HCT116 (cell line): ENCODE data around the gene GALNT7. TPM values are rescaled to one million over a fixed set of nuclear protein-coding genes. Genes with fewer than 3 reads are reported as not detected.

Source experiments
- ATAC-seq: fragments of 200-7000 bp; cut with Tn5 transposase; 2 replicates; pipeline ENCODE4 v1.9.1; 2020; ENCODE audit warnings: mild to moderate bottlenecking, moderate library complexity
- BruUV-seq: library from RNA; stranded (reverse); fragments of 400-500 nt; replicated peaks from 2 replicates; lab custom pipeline; 2021; lab: Mats Ljungman, UMichigan
- CTCF ChIA-PET: fragments of 300-600 bp; sonication (Branson Sonifier 250); formaldehyde crosslinking; loops from one replicate; lab custom pipeline; 2021; ENCODE audit warnings: antibody characterized with exemption; lab: Charles Lee
- POLR2A ChIA-PET: fragments of 300-600, 350-600 bp; sonication (Branson Sonifier 250); formaldehyde crosslinking; loops from one replicate; lab custom pipeline; 2021; ENCODE audit warnings: antibody characterized with exemption; lab: Charles Lee
- RAD21 ChIA-PET, 2 experiments: fragments of 300-600 bp; sonication (Branson Sonifier 250); formaldehyde crosslinking; loops; one replicate each; lab custom pipeline; 2023; ENCODE audit warnings: low total read pairs in 2 of 2; ENCODE audit not compliant: uncharacterized antibody in 2 of 2, unreplicated experiment in 2 of 2, low non-redundant PET in 1 of 2; lab: Charles Lee
- DNase-seq: peaks from one replicate; pipeline ENCODE4 v3.0.0-alpha.2; 2010; ENCODE audit warnings: low read depth, low spot score
- H2AFZ ChIP-seq: fragments of 200-600 bp; shearing (Covaris generic), sonication (generic); 2 replicates; pipeline ENCODE4 v1.6.1; 2017; ENCODE audit warnings: low read depth, mixed run types, mixed read lengths, antibody characterized with exemption, low read length; ENCODE audit not compliant: poor library complexity, severe bottlenecking
- H3K27ac ChIP-seq: 2 replicates; pipeline ENCODE4 v1.5.1; 2012; ENCODE audit warnings: low read depth, low read length
- H3K27me3 ChIP-seq: fragments of 200-600 bp; sonication (generic); 2 replicates; pipeline ENCODE4 v1.6.1; 2016; ENCODE audit warnings: mixed run types, low read length, mixed read lengths; ENCODE audit not compliant: insufficient read depth
- H3K36me3 ChIP-seq, 2 experiments: fragments of 200-500 bp in 1 of 2; fragments of 200-600 bp in 1 of 2; sonication (Bioruptor generic) in 1 of 2; sonication (generic) in 1 of 2; 2 replicates each; pipeline versions ENCODE4 v1.5.1 to v1.6.1; 2014 to 2016; ENCODE audit warnings: low read length in 2 of 2, inconsistent platforms in 1 of 2, mixed read lengths in 1 of 2, mixed run types in 1 of 2; ENCODE audit not compliant: insufficient read depth in 2 of 2, control insufficient read depth in 1 of 2
- H3K4me1 ChIP-seq, 2 experiments: fragments of 200-600 bp in 1 of 2; sonication (generic) in 1 of 2; 2 replicates each; pipeline versions ENCODE4 v1.5.1 to v1.6.1; 2012 to 2017; ENCODE audit warnings: low read length in 2 of 2, inconsistent platforms in 1 of 2, mild to moderate bottlenecking in 1 of 2, mixed read lengths in 1 of 2, mixed run types in 1 of 2, moderate library complexity in 1 of 2; ENCODE audit not compliant: insufficient read depth in 2 of 2, control insufficient read depth in 1 of 2
- H3K4me2 ChIP-seq: fragments of 200-600 bp; sonication (generic); 2 replicates; pipeline ENCODE4 v1.6.1; 2017; ENCODE audit warnings: mixed run types, low read length, mixed read lengths
- H3K4me3 ChIP-seq, 2 experiments: fragments of 200-600 bp in 1 of 2; sonication (generic) in 1 of 2; replicated peaks in 1 of 2; 2 replicates each; pipeline ENCODE4 v1.5.1; 2011 to 2016; ENCODE audit warnings: low read length in 2 of 2, control low read depth in 1 of 2, low read depth in 1 of 2, mild to moderate bottlenecking in 1 of 2, mixed read lengths in 1 of 2, mixed run types in 1 of 2
- H3K79me2 ChIP-seq: fragments of 200-600 bp; sonication (generic); 2 replicates; pipeline ENCODE4 v1.6.1; 2017; ENCODE audit warnings: mild to moderate bottlenecking, mixed run types, low read length, moderate library complexity, mixed read lengths; ENCODE audit not compliant: insufficient read depth
- H3K9ac ChIP-seq: fragments of 200-600 bp; sonication (generic); 2 replicates; pipeline ENCODE4 v1.6.1; 2016; ENCODE audit warnings: low read length, mixed read lengths
- H3K9me2 ChIP-seq: fragments of 200-600 bp; sonication (generic), shearing (Covaris generic); 2 replicates; pipeline ENCODE4 v1.6.1; 2017; ENCODE audit warnings: mixed run types, mild to moderate bottlenecking, moderate library complexity; ENCODE audit not compliant: insufficient read depth
- H3K9me3 ChIP-seq, 2 experiments: fragments of 200-500 bp in 1 of 2; fragments of 200-600 bp in 1 of 2; sonication (Bioruptor generic) in 1 of 2; sonication (generic) in 1 of 2; 2 replicates each; pipeline ENCODE4 v1.6.1; 2014 to 2017; ENCODE audit warnings: low read length in 2 of 2, mixed read lengths in 2 of 2, inconsistent platforms in 1 of 2, low read depth in 1 of 2, mild to moderate bottlenecking in 1 of 2, mixed run types in 1 of 2, moderate library complexity in 1 of 2; ENCODE audit not compliant: control insufficient read depth in 1 of 2, insufficient read depth in 1 of 2
- H4K20me1 ChIP-seq: fragments of 200-600 bp; sonication (generic), shearing (Covaris generic); 2 replicates; pipeline ENCODE4 v1.6.1; 2017; ENCODE audit warnings: mixed run types, mild to moderate bottlenecking, moderate library complexity; ENCODE audit not compliant: insufficient read depth
- CEBPB ChIP-seq: IDR thresholded peaks from 2 replicates; pipeline ENCODE4 v1.6.1; 2012; ENCODE audit warnings: low read depth
- EZH2 ChIP-seq: fragments of 200-600 bp; sonication (generic); IDR thresholded peaks from 2 replicates; pipeline ENCODE4 v1.6.1; 2017; ENCODE audit warnings: antibody characterized with exemption, mixed run types
- RAD21 ChIP-seq: IDR thresholded peaks from 2 replicates; pipeline ENCODE4 v1.6.1; 2012; ENCODE audit warnings: low read depth, mild to moderate bottlenecking
- SIN3A ChIP-seq: IDR thresholded peaks from 2 replicates; pipeline ENCODE4 v1.6.1; 2012; ENCODE audit warnings: low read depth
- SP1 ChIP-seq: IDR thresholded peaks from 2 replicates; pipeline ENCODE4 v1.6.1; 2012; ENCODE audit warnings: low read depth
- SRF ChIP-seq: IDR thresholded peaks from 2 replicates; pipeline ENCODE4 v1.6.1; 2012; ENCODE audit warnings: low read depth
- ZFX ChIP-seq: fragments of 450-650 bp; IDR thresholded peaks from 2 replicates; pipeline ENCODE4 v1.6.1; 2017
- intact Hi-C: fragments of 100-400 bp; cut with micrococcal nuclease; formaldehyde crosslinking; loops from 2 replicates; pipeline ENCODE4 v1.10.0; 2022
- total RNA-seq: library from RNA; stranded (reverse); gene quantifications from one replicate; pipeline ENCODE4 v1.2.1, GENCODE V29; 2021; ENCODE audit not compliant: unreplicated experiment
- TF ChIP-seq, protein P1 (sequence below), 3 experiments: fragments of 200-600 bp in 1 of 3; sonication (generic) in 1 of 3; IDR thresholded peaks in 2 of 3; conservative IDR thresholded peaks in 1 of 3; 2 replicates each; pipeline ENCODE4 v1.5.1; 2012 to 2017; ENCODE audit warnings: low read depth in 2 of 3, low read length in 2 of 3, antibody characterized with exemption in 1 of 3, borderline replicate concordance in 1 of 3, control low read depth in 1 of 3, mild to moderate bottlenecking in 1 of 3, mixed read lengths in 1 of 3, mixed run types in 1 of 3, moderate library complexity in 1 of 3; ENCODE audit not compliant: insufficient read depth in 1 of 3
- TF ChIP-seq, protein P2 (sequence below): IDR thresholded peaks from 2 replicates; pipeline ENCODE4 v1.6.1; 2011; ENCODE audit warnings: mild to moderate bottlenecking, low read length, moderate library complexity; ENCODE audit not compliant: insufficient replicate concordance; ENCODE audit errors: extremely low read depth
- TF ChIP-seq, protein P3 (sequence below): IDR thresholded peaks from 2 replicates; pipeline ENCODE4 v1.6.1; 2012; ENCODE audit warnings: low read depth

Gene GALNT7
- total RNA-seq, 1 experiment from 2014 or later: 21.3 TPM

DNA sequence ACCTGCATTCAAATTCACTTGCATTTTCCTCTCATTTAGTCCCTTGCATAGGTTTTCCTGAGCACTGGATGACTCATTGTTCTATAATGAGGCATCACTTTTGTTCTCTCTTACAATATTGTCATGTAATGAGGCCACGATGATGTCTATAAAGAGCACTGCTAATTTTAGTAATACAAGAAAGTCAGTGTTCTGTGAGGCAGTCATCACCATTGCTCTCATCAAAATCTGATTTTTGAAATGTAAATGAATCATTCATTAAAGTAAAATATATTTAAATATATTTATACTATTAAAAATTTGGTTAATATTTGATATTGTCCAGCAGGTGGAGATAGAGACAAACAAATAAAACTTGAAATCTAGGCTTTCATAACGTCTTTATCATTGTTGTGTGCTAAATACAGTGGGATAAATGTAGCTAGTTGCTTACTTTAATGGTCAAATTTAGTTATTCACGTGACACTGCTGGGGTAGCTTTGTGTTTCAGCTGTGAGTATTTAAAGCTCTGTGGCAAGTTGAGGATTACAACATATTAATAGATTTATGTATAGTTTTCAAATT is 150.1 kb downstream of the GALNT7 start:
- no peak for TF ChIP-seq CEBPB
- TF ChIP-seq RAD21: peak; percentile 59
- TF ChIP-seq, protein P1, sequence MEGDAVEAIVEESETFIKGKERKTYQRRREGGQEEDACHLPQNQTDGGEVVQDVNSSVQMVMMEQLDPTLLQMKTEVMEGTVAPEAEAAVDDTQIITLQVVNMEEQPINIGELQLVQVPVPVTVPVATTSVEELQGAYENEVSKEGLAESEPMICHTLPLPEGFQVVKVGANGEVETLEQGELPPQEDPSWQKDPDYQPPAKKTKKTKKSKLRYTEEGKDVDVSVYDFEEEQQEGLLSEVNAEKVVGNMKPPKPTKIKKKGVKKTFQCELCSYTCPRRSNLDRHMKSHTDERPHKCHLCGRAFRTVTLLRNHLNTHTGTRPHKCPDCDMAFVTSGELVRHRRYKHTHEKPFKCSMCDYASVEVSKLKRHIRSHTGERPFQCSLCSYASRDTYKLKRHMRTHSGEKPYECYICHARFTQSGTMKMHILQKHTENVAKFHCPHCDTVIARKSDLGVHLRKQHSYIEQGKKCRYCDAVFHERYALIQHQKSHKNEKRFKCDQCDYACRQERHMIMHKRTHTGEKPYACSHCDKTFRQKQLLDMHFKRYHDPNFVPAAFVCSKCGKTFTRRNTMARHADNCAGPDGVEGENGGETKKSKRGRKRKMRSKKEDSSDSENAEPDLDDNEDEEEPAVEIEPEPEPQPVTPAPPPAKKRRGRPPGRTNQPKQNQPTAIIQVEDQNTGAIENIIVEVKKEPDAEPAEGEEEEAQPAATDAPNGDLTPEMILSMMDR (IDR thresholded peaks at IDR 0.05 in 2 of 3, conservative IDR thresholded peaks at IDR 0.05 in 1 of 3; ENCODE audit: borderline replicate concordance in 1 of 3, insufficient read depth in 1 of 3, low read depth in 2 of 3, low read length in 2 of 3): peak in 1 of 3 experiments; percentile 50; a peak in 1 of 6 replicates
- TF ChIP-seq EZH2: no peak
- Histone ChIP-seq H3K27me3 (no peaks in the 10 kb centered on the region), H4K20me1 (no peaks in the 10 kb centered on the region), H3K36me3 (peaks cover 0 to 5% of the 10 kb centered on the region in 2 experiments; a peak in 3 of 4 replicates), H3K4me1 (no peaks in the 10 kb centered on the region), H3K27ac (no peak overlapping the region), H3K79me2 (no peaks in the 10 kb centered on the region), H3K9me3 (no peaks in the 10 kb centered on the region), H3K4me3 (no peak overlapping the region), H3K9me2 (no peaks in the 10 kb centered on the region), H3K4me2 (no peak overlapping the region), H2AFZ (no peak overlapping the region), H3K9ac (no peak overlapping the region)
- ATAC-seq (peak; percentile 30; the same call in 1 of the 2 replicates), DNase-seq (peak; percentile 15)
- RAD21 ChIA-PET: interaction anchor here (0.6 to 0.9 kb wide), 2 partner anchors 99 to 367 kb away, joined by 3 read pairs; no protein-coding TSS in a partner anchor
- BruUV-seq: no TSS peak
- CTCF ChIA-PET: interaction anchor here (0.7 to 4.5 kb wide), 13 partner anchors 10 to 305 kb away, joined by 3 to 21 read pairs (median 7); partner anchors contain the start of gene SAP30
- intact Hi-C loops: loop anchor here (1.0 to 10.0 kb wide), 3 partner anchors 99 to 836 kb away; no protein-coding TSS in a partner anchor
- POLR2A ChIA-PET: interaction anchor here (1.3 kb wide), 1 partner anchor 15 kb away, joined by 5 read pairs; the partner anchor contains the start of gene HMGB2

DNA sequence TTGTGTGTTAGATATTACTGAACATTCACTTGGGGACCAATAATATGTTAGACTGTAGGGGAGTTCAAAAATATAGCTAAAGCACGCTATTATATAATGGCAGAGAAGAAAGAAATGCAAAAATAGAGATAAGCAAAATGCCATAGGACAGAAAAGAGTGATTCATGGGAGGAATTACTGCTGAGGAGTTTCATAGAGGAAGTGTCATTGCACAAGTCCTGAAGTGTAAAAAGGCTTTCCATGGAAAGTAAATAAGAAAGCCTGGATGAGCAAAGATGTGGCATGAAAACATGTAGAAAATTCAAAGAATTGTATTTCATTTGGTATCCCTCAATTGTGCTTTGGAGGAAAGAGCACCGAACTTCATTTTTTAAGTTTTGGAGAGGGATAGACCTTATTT is 151.1 kb downstream of the GALNT7 start:
- Histone ChIP-seq H3K9me3 (no peaks in the 10 kb centered on the region), H3K79me2 (no peaks in the 10 kb centered on the region), H3K27ac (no peak overlapping the region), H2AFZ (no peak overlapping the region), H3K9me2 (no peaks in the 10 kb centered on the region), H4K20me1 (no peaks in the 10 kb centered on the region), H3K4me3 (no peak overlapping the region), H3K27me3 (no peaks in the 10 kb centered on the region), H3K36me3 (peaks cover 0 to 5% of the 10 kb centered on the region in 2 experiments; a peak in 2 of 4 replicates), H3K4me2 (no peak overlapping the region), H3K4me1 (no peaks in the 10 kb centered on the region), H3K9ac (no peak overlapping the region)
- DNase-seq (no peak), ATAC-seq (no peak)
- CTCF ChIA-PET: interaction anchor here (0.9 to 4.5 kb wide), 9 partner anchors 9 to 174 kb away, joined by 3 to 21 read pairs (median 11); partner anchors contain the start of gene SAP30
- POLR2A ChIA-PET: interaction anchor here (1.3 kb wide), 1 partner anchor 15 kb away, joined by 5 read pairs; the partner anchor contains the start of gene HMGB2
- RAD21 ChIA-PET: interaction anchor here in 1 of 2 experiments (0.9 kb wide), 1 partner anchor 98 kb away, joined by 3 read pairs; no protein-coding TSS in a partner anchor
- intact Hi-C loops: loop anchor here (1.0 to 10.0 kb wide), 4 partner anchors 98 to 995 kb away; no protein-coding TSS in a partner anchor
- BruUV-seq: no TSS peak
- TF ChIP-seq, protein P2, sequence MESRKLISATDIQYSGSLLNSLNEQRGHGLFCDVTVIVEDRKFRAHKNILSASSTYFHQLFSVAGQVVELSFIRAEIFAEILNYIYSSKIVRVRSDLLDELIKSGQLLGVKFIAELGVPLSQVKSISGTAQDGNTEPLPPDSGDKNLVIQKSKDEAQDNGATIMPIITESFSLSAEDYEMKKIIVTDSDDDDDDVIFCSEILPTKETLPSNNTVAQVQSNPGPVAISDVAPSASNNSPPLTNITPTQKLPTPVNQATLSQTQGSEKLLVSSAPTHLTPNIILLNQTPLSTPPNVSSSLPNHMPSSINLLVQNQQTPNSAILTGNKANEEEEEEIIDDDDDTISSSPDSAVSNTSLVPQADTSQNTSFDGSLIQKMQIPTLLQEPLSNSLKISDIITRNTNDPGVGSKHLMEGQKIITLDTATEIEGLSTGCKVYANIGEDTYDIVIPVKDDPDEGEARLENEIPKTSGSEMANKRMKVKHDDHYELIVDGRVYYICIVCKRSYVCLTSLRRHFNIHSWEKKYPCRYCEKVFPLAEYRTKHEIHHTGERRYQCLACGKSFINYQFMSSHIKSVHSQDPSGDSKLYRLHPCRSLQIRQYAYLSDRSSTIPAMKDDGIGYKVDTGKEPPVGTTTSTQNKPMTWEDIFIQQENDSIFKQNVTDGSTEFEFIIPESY: no peak
- TF ChIP-seq, protein P3, sequence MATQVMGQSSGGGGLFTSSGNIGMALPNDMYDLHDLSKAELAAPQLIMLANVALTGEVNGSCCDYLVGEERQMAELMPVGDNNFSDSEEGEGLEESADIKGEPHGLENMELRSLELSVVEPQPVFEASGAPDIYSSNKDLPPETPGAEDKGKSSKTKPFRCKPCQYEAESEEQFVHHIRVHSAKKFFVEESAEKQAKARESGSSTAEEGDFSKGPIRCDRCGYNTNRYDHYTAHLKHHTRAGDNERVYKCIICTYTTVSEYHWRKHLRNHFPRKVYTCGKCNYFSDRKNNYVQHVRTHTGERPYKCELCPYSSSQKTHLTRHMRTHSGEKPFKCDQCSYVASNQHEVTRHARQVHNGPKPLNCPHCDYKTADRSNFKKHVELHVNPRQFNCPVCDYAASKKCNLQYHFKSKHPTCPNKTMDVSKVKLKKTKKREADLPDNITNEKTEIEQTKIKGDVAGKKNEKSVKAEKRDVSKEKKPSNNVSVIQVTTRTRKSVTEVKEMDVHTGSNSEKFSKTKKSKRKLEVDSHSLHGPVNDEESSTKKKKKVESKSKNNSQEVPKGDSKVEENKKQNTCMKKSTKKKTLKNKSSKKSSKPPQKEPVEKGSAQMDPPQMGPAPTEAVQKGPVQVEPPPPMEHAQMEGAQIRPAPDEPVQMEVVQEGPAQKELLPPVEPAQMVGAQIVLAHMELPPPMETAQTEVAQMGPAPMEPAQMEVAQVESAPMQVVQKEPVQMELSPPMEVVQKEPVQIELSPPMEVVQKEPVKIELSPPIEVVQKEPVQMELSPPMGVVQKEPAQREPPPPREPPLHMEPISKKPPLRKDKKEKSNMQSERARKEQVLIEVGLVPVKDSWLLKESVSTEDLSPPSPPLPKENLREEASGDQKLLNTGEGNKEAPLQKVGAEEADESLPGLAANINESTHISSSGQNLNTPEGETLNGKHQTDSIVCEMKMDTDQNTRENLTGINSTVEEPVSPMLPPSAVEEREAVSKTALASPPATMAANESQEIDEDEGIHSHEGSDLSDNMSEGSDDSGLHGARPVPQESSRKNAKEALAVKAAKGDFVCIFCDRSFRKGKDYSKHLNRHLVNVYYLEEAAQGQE: no peak
- TF ChIP-seq SIN3A (no peak), ZFX (no peak), SP1 (no peak), RAD21 (no peak), SRF (no peak)
